Skeletal muscle satellite cell (primary cell): Measurements from ENCODE around the gene SLC48A1.
A peak's percentile ranks its signal among the peaks of the same experiment; 100 is the strongest.

Experiments
- H3K27me3 ChIP-seq: 2 replicates; pipeline ENCODE4 v1.7.0; 2013; ENCODE audit warnings: low read length; ENCODE audit not compliant: control insufficient read depth, insufficient read depth
- H3K36me3 ChIP-seq: 2 replicates; pipeline ENCODE4 v1.7.0; 2013; ENCODE audit warnings: mild to moderate bottlenecking, control low read depth, low read length; ENCODE audit not compliant: insufficient read depth
- H3K4me1 ChIP-seq: 2 replicates; pipeline ENCODE4 v1.7.0; 2013; ENCODE audit warnings: low read length; ENCODE audit not compliant: control insufficient read depth, insufficient read depth
- H3K4me2 ChIP-seq: 2 replicates; pipeline ENCODE4 v1.7.0; 2013; ENCODE audit warnings: mild to moderate bottlenecking, low read length
- H3K4me3 ChIP-seq: 2 replicates; pipeline ENCODE4 v1.7.0; 2013; ENCODE audit warnings: low read length
- H3K9ac ChIP-seq: 2 replicates; pipeline ENCODE4 v1.7.0; 2013; ENCODE audit warnings: mild to moderate bottlenecking, low read depth, low read length, moderate library complexity
- H3K9me3 ChIP-seq: replicated peaks from 2 replicates; pipeline ENCODE4 v1.7.0; 2013; ENCODE audit warnings: mild to moderate bottlenecking, control low read depth, low read length

SLC48A1 gene

DNA sequence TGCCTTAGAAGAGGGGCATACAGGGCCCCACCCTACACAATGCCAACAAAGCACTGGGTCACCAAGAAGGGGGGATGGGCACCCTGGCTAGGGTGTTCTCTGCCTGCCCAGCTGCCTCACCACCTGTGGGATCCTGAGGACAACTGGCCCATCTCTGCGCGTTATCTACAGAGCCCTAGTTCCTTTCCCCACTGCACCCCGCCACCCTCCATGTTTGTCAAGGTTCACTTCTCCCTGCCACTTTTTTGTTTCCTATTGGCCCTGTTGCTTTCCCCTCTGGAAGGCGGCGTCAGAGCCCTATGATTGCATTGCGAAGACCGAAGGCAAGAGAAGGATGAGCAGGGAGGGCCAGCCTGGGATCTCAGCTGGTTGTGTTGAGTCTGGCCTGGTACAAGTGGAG lies 1.6 kb downstream of the SLC48A1 start:
- Histone ChIP-seq H3K9ac (no peak overlapping the region), H3K4me3 (no peak overlapping the region), H3K36me3 (no peaks in the 10 kb centered on the region), H3K4me2 (no peak overlapping the region), H3K27me3 (no peaks in the 10 kb centered on the region), H3K4me1 (peaks cover 57% of the 10 kb centered on the region), H3K9me3 (no peaks in the 10 kb centered on the region)

DNA sequence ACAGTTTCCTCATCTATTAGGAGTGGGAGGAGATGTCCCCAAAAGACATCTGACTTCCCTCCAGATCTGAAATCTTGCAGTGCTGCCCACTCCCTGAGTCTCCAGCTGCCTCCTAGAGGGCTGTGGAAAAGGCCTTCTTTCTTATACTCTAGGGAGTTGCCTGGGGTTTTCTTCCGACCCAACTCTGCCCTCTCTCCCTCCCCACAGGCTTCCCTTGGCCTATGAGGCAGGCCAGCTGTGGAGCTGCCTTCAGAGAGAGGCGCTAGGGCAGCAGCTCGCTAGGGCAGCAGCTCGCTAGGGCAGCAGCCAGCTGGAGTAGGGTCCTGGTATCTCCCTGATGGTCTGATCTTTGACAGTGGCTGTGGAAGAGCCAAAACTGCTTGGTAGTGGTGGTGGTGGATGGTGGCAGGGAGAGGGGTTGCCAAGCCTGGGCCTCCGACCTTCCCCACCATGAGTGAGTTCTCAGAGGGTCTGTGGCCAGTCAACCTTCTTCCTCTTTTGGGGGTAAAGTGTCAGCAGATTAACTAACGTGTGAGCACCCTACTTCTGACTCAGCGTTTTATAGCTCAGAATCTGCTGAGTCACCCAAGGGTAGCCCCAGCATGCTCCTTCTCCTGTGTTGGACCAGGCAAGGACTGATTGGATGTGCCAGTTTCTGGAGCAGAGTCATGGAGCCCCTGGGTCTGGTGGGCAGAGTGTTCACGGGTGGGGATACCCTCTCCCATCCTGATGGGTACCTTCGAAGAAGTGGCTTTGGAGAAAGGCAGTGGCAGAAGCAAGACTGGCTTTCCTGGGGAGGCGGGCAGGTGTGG lies 2.3 kb downstream of the SLC48A1 start:
- H3K9me3 ChIP-seq: no peaks in the 10 kb centered on the region
- H3K4me2 ChIP-seq: peak overlapping the region; percentile 50
- H3K4me1 ChIP-seq: peaks cover 52% of the 10 kb centered on the region
- H3K27me3 ChIP-seq: no peaks in the 10 kb centered on the region
- H3K36me3 ChIP-seq: no peaks in the 10 kb centered on the region
- H3K4me3 ChIP-seq: no peak overlapping the region
- no peak overlapping the region for H3K9ac ChIP-seq

DNA sequence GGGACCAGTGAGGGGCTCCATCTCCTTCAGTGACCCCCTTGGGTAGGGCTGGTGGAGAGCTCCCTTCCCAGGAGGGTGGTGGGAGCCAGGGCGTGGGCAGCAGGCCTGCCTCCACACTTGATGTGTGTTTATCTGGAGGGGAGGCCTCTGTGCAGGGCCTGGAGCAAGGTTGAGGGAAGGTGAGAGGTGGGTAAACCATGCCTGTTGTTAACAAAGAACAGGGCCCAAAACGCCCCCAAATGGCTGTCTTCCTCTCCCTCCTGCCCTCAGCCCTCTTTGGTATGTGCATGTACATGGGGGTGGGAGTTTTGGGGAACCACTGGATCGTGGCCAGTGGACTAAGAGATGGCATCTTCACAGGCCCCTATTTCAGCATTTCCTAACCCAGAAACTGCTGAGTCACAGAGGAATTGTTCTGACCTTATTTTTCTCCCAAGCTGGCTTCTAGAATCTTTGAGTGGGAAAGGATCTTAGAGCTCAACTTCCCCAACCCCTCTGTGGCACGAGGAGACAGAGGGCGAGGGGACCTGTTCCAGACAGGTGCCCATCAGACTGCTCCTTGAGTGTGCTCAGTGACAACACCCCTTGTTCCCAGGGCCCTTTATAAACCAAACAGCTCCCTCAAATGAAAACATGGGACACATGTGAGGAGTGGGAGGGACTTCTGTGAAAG lies 3.6 kb downstream of the SLC48A1 start:
- Histone ChIP-seq H3K9ac (peak overlapping the region; percentile 36), H3K27me3 (no peaks in the 10 kb centered on the region), H3K36me3 (peaks cover 6% of the 10 kb centered on the region), H3K4me2 (no peak overlapping the region), H3K4me3 (no peak overlapping the region), H3K4me1 (peaks cover 51% of the 10 kb centered on the region), H3K9me3 (no peaks in the 10 kb centered on the region)

DNA sequence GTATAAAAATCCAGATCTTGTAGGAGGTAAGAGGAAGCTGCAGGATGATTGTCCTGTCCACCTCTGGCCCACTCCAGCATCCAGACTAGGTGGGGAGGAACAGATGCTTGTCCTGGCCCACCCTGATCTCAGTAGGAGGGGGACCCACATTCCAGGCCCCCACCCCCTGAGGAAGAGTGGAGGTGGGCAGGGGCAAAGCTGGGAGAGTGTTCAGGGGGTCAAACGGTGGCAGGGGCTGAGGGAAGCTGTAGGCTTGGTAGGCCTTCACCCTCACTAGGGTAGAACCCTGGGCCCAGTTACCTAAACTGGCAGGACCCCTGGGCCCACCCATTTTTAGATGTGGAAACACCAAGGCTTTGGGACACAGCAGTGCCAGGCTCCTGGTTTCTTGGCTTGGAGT lies 4.1 kb downstream of the SLC48A1 start:
- Histone ChIP-seq H3K4me2 (no peak overlapping the region), H3K4me1 (peaks cover 51% of the 10 kb centered on the region), H3K27me3 (no peaks in the 10 kb centered on the region), H3K9ac (peak overlapping the region; percentile 31), H3K4me3 (peak overlapping the region; percentile 14), H3K36me3 (peaks cover 12% of the 10 kb centered on the region), H3K9me3 (no peaks in the 10 kb centered on the region)

DNA sequence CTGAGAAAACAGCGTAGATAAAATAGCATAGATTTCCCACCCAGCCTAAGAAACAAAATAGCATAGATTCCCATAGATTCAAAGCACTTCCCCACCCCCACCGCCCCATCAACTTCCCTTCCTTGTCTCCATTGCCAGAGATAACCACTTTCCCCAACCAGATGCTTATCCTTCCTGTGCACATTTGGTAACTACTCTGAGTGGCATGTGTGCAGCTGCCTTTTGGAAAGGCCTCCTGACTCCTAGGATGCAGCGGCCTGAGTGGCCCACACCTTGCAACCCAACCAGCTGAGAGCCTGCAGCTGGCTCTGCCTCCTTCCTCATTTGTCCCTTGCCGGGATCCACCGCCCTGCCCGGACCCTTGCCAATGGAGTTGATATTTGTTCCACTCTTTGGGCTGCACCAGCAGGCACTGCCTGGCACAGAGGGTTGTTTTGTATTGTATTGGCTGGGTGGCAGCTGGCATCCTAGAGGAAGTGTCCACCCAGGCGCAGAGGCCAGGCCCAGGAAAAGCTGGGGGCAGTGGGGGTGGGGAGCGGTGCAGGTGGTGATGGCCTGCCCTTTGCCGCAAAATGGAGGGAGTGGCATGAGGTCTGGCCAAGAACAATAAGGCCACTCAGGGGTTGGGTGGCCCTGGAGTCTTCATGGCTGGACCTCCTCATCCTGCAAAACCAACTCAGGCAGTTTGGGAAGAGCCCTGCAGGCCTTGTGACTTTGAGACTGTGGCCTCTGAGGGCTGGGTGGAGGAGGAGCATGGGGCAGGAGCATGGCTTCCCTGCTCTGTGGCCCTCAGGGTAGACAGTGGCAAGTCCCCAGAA lies 4.9 kb downstream of the SLC48A1 start:
- Histone ChIP-seq H3K9me3 (no peaks in the 10 kb centered on the region), H3K4me1 (peaks cover 51% of the 10 kb centered on the region), H3K36me3 (peaks cover 20% of the 10 kb centered on the region), H3K4me3 (no peak overlapping the region), H3K4me2 (no peak overlapping the region), H3K27me3 (no peaks in the 10 kb centered on the region), H3K9ac (no peak overlapping the region)

DNA sequence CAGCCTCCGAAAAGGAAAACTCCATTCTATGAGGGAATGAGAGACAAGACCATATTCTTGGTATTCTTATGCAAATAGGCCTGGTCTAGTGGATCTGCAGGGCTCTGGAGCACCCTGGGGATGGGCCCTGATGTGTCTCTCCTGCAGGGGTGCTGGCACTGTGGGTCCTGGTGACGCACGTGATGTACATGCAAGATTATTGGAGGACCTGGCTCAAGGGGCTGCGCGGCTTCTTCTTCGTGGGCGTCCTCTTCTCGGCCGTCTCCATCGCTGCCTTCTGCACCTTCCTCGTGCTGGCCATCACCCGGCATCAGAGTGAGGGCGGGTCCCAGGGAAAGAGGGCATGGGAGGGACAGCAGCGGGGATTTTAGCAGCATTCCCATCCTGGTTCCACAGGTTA lies 5.8 kb downstream of the SLC48A1 start:
- no peak overlapping the region for H3K4me2 ChIP-seq
- H3K27me3 ChIP-seq: no peaks in the 10 kb centered on the region
- peaks cover 47% of the 10 kb centered on the region for H3K4me1 ChIP-seq
- peaks cover 29% of the 10 kb centered on the region for H3K36me3 ChIP-seq
- H3K9me3 ChIP-seq: no peaks in the 10 kb centered on the region
- no peak overlapping the region for H3K9ac ChIP-seq
- H3K4me3 ChIP-seq: no peak overlapping the region

DNA sequence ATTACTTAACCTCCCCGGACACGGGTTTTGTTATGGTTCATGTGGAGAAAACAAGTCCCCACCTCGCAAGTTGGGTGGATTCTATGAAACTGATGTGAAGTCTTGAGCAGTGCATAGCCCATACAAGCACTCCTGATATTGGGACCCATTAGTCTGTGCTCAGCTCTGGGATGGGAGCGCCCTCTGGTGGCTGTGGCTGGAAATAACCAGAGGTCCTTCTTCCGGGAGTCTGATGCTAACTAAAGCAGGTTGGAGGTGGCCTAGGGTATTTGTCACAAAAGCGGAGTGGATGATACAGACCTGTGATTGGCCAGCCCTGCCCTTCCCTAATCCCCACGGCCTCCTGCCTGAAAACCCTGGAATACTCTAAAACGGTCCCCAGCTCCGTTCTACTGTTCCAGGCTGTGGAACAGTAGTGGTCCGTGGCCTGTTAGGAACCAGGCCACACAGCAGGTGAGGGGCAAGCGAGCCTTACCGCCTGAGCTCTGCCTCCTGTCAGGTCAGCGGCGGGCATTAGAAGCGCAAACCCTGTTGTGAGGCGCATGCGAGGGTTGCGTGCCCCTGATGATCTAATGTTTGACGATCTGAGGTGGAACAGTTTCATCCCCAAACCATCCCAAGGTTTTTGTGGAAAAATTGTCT lies 6.4 kb downstream of the SLC48A1 start:
- Histone ChIP-seq H3K9ac (no peak overlapping the region), H3K27me3 (no peaks in the 10 kb centered on the region), H3K4me3 (no peak overlapping the region), H3K9me3 (no peaks in the 10 kb centered on the region), H3K4me2 (no peak overlapping the region), H3K4me1 (peaks cover 45% of the 10 kb centered on the region), H3K36me3 (peaks cover 35% of the 10 kb centered on the region)

DNA sequence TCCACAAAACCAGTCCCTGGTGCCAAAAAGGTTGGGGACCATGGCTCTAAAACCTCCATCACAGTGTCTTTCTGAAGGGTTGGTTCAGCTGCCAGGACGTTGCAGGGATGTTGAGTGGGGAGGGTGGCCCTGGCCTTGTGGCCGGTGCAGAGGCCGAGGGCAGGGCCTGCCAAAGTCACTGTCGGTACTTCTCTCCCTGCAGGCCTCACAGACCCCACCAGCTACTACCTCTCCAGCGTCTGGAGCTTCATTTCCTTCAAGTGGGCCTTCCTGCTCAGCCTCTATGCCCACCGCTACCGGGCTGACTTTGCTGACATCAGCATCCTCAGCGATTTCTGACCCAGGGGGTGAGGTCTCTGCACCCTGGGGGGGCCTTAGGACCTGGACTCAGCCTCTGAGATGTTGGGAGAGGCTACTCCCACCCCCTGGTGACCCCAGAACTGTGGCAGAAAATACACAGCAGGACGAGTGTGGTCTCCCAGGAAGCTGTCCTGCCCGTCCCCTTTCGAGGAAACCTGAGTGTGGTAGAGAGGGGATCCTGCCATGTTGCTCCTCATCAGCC lies 7.0 kb downstream of the SLC48A1 start:
- H3K4me1 ChIP-seq: peaks cover 39% of the 10 kb centered on the region
- no peak overlapping the region for H3K4me3 ChIP-seq
- H3K9ac ChIP-seq: no peak overlapping the region
- peaks cover 41% of the 10 kb centered on the region for H3K36me3 ChIP-seq
- no peak overlapping the region for H3K4me2 ChIP-seq
- no peaks in the 10 kb centered on the region for H3K27me3 ChIP-seq
- no peaks in the 10 kb centered on the region for H3K9me3 ChIP-seq

DNA sequence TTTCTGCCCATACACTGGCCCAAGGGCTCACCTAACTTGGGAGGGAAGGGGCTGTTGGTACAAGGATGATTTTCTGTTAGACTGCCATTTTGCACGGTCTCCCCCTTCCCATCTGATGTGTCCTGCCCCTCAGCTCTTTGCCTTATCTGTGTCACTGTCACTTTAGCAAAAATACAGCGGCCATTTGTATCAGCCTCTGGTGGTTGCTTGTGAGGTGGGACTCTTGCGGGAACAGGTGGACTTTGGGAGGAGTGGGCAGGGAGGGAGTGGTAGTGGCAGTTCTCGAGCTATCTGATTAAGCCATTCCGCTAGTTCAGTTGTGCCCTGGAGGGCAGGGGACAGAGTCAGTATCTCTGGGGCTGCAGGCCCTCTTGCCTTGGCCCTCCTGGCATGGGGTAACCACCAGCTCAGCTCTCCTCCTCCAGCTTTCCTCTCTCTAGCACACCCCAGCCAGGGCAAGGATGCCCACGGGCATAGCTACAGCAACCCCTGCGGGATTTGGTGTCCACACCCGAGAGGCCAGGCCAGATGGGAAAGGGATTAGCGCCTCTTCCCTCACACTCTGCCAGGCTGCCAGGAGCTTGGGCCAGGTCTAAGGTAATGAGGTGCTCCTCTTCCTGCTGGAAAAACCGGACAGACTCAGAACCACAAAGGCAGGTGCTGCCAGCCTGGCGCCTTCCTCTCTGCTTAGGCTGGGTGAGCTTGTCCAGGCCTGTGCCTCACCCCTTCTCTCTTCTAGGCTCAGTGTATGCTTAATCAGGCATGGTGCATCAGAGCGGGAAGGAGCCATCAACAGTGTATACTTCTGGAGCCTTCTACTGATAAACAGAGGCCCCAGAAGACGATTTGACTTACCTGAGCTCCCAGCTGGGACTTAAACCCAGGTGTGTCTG lies 8.7 kb downstream of the SLC48A1 start:
- Histone ChIP-seq H3K4me3 (no peak overlapping the region), H3K4me1 (peaks cover 22% of the 10 kb centered on the region), H3K36me3 (peaks cover 58% of the 10 kb centered on the region), H3K27me3 (no peaks in the 10 kb centered on the region), H3K9me3 (no peaks in the 10 kb centered on the region), H3K4me2 (no peak overlapping the region), H3K9ac (no peak overlapping the region)

DNA sequence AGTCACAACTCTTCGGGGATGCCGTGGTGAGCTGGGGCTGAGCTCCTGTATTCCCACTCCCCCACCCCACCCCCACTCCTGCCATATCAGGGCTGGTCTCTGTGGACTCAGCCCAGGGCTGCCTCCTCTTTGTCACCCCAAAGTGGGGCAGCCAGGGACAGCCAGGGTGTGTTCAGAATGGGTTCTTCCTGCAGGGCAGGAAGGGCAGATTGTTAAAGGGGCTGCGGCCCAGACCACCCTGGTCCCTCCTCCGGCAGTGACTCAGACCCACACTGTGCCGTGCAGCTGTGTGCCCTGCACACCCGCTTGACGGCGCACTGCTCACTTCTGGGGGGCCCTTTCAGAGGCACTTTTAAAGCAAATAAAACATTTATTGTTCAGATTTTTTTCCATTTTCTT lies 9.3 kb downstream of the SLC48A1 start:
- Histone ChIP-seq H3K36me3 (peaks cover 64% of the 10 kb centered on the region), H3K4me1 (peaks cover 15% of the 10 kb centered on the region), H3K9me3 (no peaks in the 10 kb centered on the region), H3K27me3 (no peaks in the 10 kb centered on the region), H3K4me2 (no peak overlapping the region), H3K4me3 (no peak overlapping the region), H3K9ac (no peak overlapping the region)
